GM23248 (cell line): ENCODE measurements around the gene ZC3H12D.

Experiments used
- EZH2 ChIP-seq: fragments of 200-600 bp; sonication (generic); IDR thresholded peaks from 2 replicates; pipeline ENCODE4 v1.6.1; 2018; ENCODE audit warnings: antibody characterized with exemption, mild to moderate bottlenecking; ENCODE audit not compliant: insufficient read depth, poor library complexity, severe bottlenecking
- EZH2phosphoT487 ChIP-seq: fragments of 200-600 bp; sonication (generic); IDR thresholded peaks from 2 replicates; pipeline ENCODE4 v1.6.1; 2018; ENCODE audit warnings: antibody characterized with exemption, moderate library complexity, mild to moderate bottlenecking, low read depth; ENCODE audit not compliant: insufficient read depth

DNA sequence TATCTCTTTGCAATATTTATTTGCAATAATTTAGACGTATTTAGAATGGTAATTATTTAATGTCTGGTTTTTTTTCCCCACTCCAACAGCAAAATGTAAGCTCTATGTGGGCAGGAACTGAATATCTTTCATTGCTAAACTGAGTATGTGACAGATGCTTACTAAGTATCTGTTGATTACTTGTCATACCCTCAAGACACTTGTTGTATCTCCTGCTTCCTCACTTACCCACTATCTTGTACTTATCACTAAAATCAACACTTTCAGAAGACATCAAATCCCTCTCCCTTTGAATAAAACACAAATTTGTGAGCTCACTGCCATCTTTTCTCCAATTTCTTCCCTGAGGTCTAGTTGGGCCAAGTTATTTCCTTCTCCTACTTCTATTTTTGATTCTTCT, 30.7 kb upstream of the ZC3H12D start:
- TF ChIP-seq EZH2phosphoT487, result no peak
- TF ChIP-seq EZH2, result no peak
